Stimulated activated CD8-positive, alpha-beta memory T cell treated with anti-CD3 and anti-CD28 coated beads, Interleukin-15, amount 100 ng/mL, for 1 hour (primary cell): Measurements from ENCODE around the gene CHN2.

ENCODE experiments used
- DNase-seq: peaks from one replicate; pipeline ENCODE4 v3.0.0-alpha.2; 2020; ENCODE audit warnings: low read depth

The CHN2 gene

GRCh38 chr7:29194594-29195427 lies at the start of gene CHN2:
Gene CHN2, plus strand, starts transcription at chr7:29194775.
- peak; percentile 18 for DNase-seq

GRCh38 chr7:29145553-29146056 lies 49.0 kb upstream of the CHN2 start:
- DNase-seq = no peak

GRCh38 chr7:29146057-29146706 lies 48.4 kb upstream of the CHN2 start, which contains the start of gene CPVL:
Gene CPVL, minus strand, starts transcription at chr7:29146537. Its CDS starts 25,476 bp downstream, at chr7:29121061.
- no peak for DNase-seq

GRCh38 chr7:29146888-29147609 lies 47.5 kb upstream of the CHN2 start:
- no peak for DNase-seq

GRCh38 chr7:29147821-29148220 lies 46.8 kb upstream of the CHN2 start:
- DNase-seq = no peak

GRCh38 chr7:29149036-29149435 lies 45.5 kb upstream of the CHN2 start:
- DNase-seq = no peak

GRCh38 chr7:29150856-29151255 lies 43.7 kb upstream of the CHN2 start:
- DNase-seq = no peak

- no peak for DNase-seq
Measured at GRCh38 chr7:29154076-29154475, 40.5 kb upstream of the CHN2 start.

GRCh38 chr7:29156907-29157452 lies 37.6 kb upstream of the CHN2 start:
- DNase-seq = no peak

- no peak for DNase-seq
Measured at GRCh38 chr7:29158795-29159423, 35.7 kb upstream of the CHN2 start.

- no peak for DNase-seq
Measured at GRCh38 chr7:29160080-29160479, 34.5 kb upstream of the CHN2 start.

GRCh38 chr7:29161231-29161630 lies 33.3 kb upstream of the CHN2 start:
- DNase-seq = no peak

GRCh38 chr7:29162577-29162976 lies 32.0 kb upstream of the CHN2 start:
- DNase-seq = no peak

GRCh38 chr7:29163854-29164253 lies 30.7 kb upstream of the CHN2 start:
- no peak for DNase-seq

- DNase-seq = no peak
Measured at GRCh38 chr7:29167721-29168120, 26.9 kb upstream of the CHN2 start.

GRCh38 chr7:29170781-29171180 lies 23.8 kb upstream of the CHN2 start:
- DNase-seq = no peak

- no peak for DNase-seq
Measured at GRCh38 chr7:29173458-29173857, 21.1 kb upstream of the CHN2 start.

- DNase-seq = no peak
Measured at GRCh38 chr7:29177963-29178600, 16.5 kb upstream of the CHN2 start.

- no peak for DNase-seq
Measured at GRCh38 chr7:29179115-29179514, 15.5 kb upstream of the CHN2 start.

GRCh38 chr7:29184599-29184998 lies 10.0 kb upstream of the CHN2 start:
- no peak for DNase-seq

GRCh38 chr7:29185613-29186012 lies 9.0 kb upstream of the CHN2 start:
- no peak for DNase-seq
